ENCODE data around the gene ARPC4.

DNA sequence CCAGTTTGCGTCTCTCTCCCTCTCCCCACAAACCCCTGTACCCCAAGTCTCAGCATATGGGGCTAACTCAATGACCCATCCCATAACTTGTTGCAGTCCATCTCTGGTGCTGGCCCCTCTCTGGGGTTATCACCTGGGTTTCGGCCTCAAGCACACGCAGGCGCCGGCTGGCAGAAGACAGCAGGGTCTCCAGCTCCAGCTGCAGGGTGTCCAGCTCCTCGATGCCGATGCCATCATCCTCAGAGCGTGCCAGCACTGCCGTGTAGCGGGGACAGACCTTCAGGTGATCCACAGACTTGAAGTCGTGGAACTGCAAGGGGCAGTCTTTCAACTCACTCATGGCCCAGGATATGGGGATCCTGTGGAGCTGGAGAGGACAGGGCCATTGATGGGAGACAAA lies 1.8 kb upstream of the ARPC4 start:
- no peak for TF ChIP-seq POLR2A (IDR thresholded peaks at IDR 0.05)
- TF ChIP-seq, protein P1, sequence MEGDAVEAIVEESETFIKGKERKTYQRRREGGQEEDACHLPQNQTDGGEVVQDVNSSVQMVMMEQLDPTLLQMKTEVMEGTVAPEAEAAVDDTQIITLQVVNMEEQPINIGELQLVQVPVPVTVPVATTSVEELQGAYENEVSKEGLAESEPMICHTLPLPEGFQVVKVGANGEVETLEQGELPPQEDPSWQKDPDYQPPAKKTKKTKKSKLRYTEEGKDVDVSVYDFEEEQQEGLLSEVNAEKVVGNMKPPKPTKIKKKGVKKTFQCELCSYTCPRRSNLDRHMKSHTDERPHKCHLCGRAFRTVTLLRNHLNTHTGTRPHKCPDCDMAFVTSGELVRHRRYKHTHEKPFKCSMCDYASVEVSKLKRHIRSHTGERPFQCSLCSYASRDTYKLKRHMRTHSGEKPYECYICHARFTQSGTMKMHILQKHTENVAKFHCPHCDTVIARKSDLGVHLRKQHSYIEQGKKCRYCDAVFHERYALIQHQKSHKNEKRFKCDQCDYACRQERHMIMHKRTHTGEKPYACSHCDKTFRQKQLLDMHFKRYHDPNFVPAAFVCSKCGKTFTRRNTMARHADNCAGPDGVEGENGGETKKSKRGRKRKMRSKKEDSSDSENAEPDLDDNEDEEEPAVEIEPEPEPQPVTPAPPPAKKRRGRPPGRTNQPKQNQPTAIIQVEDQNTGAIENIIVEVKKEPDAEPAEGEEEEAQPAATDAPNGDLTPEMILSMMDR (IDR thresholded peaks at IDR 0.05), result no peak

Data from heart left ventricle (tissue), 13 donors.